Thoracic aorta (tissue), 2 donors: ENCODE data around the gene ITPR2. TPM values are rescaled to one million over a fixed set of nuclear protein-coding genes. Genes with fewer than 3 reads are reported as not detected.

Source experiments
- ATAC-seq: fragments of 150-250 bp; one replicate; pipeline ENCODE4 v1.8.0; 2017; ENCODE audit warnings: low read depth; ENCODE audit not compliant: insufficient number of reproducible peaks, low FRiP score
- DNase-seq: peaks from one replicate; pipeline ENCODE4 v3.0.0-alpha.2; 2020; ENCODE audit warnings: low spot score
- H3K27ac ChIP-seq, 2 donors: fragments of 200-600 bp; sonication (generic); 1 replicate in 1 of 2; 2 replicates in 1 of 2; pipeline ENCODE4 v1.5.1; 2016; ENCODE audit warnings: mild to moderate bottlenecking in 2 of 2, moderate library complexity in 2 of 2
- H3K27me3 ChIP-seq: fragments of 200-600 bp; sonication (generic); replicated peaks from 2 replicates; pipeline ENCODE4 v1.6.0; 2016; ENCODE audit warnings: mild to moderate bottlenecking; ENCODE audit not compliant: insufficient read depth
- H3K36me3 ChIP-seq: fragments of 200-600 bp; sonication (generic); one replicate; pipeline ENCODE4 v1.5.1; 2016
- H3K4me1 ChIP-seq, 2 donors: fragments of 200-600 bp; sonication (generic); 1 replicate in 1 of 2; 2 replicates in 1 of 2; pipeline versions ENCODE4 v1.5.1 to v1.6.0; 2016; ENCODE audit warnings: low read depth in 2 of 2, mild to moderate bottlenecking in 1 of 2; ENCODE audit not compliant: control insufficient read depth in 1 of 2
- H3K4me3 ChIP-seq: fragments of 200-600 bp; sonication (generic); 2 replicates; pipeline ENCODE4 v1.5.1; 2016; ENCODE audit warnings: mild to moderate bottlenecking
- H3K9me3 ChIP-seq: fragments of 200-600 bp; sonication (generic); 2 replicates; pipeline ENCODE4 v1.5.1; 2016
- total RNA-seq, 2 donors: library from RNA; depleted of rRNA; stranded (reverse); fragments of >200 nt; gene quantifications; one replicate each; pipeline versions ENCODE4 v1.1.0 to v1.2.3, GENCODE V29; 2016
- TF ChIP-seq, protein P1 (sequence below): fragments of 200-600 bp; sonication (generic); IDR thresholded peaks from one replicate; pipeline ENCODE4 v1.5.1; 2019; ENCODE audit warnings: antibody characterized with exemption

The ITPR2 gene
- total RNA-seq, 2 donors from 2014 or later: 28.3 to 86.3 TPM

GRCh38 chr12:26614011-26614616 lies 218.9 kb downstream of the ITPR2 start:
- DNase-seq (no peak), ATAC-seq (no peak)
- TF ChIP-seq, protein P1, sequence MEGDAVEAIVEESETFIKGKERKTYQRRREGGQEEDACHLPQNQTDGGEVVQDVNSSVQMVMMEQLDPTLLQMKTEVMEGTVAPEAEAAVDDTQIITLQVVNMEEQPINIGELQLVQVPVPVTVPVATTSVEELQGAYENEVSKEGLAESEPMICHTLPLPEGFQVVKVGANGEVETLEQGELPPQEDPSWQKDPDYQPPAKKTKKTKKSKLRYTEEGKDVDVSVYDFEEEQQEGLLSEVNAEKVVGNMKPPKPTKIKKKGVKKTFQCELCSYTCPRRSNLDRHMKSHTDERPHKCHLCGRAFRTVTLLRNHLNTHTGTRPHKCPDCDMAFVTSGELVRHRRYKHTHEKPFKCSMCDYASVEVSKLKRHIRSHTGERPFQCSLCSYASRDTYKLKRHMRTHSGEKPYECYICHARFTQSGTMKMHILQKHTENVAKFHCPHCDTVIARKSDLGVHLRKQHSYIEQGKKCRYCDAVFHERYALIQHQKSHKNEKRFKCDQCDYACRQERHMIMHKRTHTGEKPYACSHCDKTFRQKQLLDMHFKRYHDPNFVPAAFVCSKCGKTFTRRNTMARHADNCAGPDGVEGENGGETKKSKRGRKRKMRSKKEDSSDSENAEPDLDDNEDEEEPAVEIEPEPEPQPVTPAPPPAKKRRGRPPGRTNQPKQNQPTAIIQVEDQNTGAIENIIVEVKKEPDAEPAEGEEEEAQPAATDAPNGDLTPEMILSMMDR: peak; percentile 15

GRCh38 chr12:26612203-26612602 lies 220.8 kb downstream of the ITPR2 start:
- Histone ChIP-seq H3K27ac (no peak overlapping the region), H3K36me3 (no peaks in the 10 kb centered on the region), H3K27me3 (no peaks in the 10 kb centered on the region), H3K4me1 (no peaks in the 10 kb centered on the region), H3K4me3 (no peak overlapping the region), H3K9me3 (no peaks in the 10 kb centered on the region)
- DNase-seq (no peak), ATAC-seq (no peak)
- TF ChIP-seq, protein P1: no peak

More at GRCh38 chr12:26614011-26614616, 218.9 kb downstream of the ITPR2 start:
- H3K4me3 ChIP-seq: no peak overlapping the region
- no peaks in the 10 kb centered on the region for H3K4me1 ChIP-seq
- H3K27ac ChIP-seq: no peak overlapping the region
- H3K36me3 ChIP-seq: no peaks in the 10 kb centered on the region
- H3K9me3 ChIP-seq: no peaks in the 10 kb centered on the region
- no peaks in the 10 kb centered on the region for H3K27me3 ChIP-seq

- Histone ChIP-seq H3K9me3 (no peaks in the 10 kb centered on the region), H3K27ac (no peak overlapping the region), H3K36me3 (no peaks in the 10 kb centered on the region), H3K4me3 (no peak overlapping the region), H3K4me1 (no peaks in the 10 kb centered on the region), H3K27me3 (no peaks in the 10 kb centered on the region)
- no peak for DNase-seq
- TF ChIP-seq, protein P1: no peak
- no peak for ATAC-seq
These were observed 221.4 kb downstream of the ITPR2 start for GRCh38 chr12:26611598-26611997.

GRCh38 chr12:26610774-26611173 lies 222.2 kb downstream of the ITPR2 start:
- no peaks in the 10 kb centered on the region for H3K36me3 ChIP-seq
- no peaks in the 10 kb centered on the region for H3K27me3 ChIP-seq
- H3K27ac ChIP-seq: no peak overlapping the region
- TF ChIP-seq, protein P1: no peak
- H3K4me3 ChIP-seq: no peak overlapping the region
- DNase-seq: no peak
- no peaks in the 10 kb centered on the region for H3K9me3 ChIP-seq
- H3K4me1 ChIP-seq: no peaks in the 10 kb centered on the region
- no peak for ATAC-seq

GRCh38 chr12:26609986-26610385 lies 223.0 kb downstream of the ITPR2 start:
- H3K9me3 ChIP-seq: no peaks in the 10 kb centered on the region
- no peak overlapping the region for H3K27ac ChIP-seq
- H3K27me3 ChIP-seq: no peaks in the 10 kb centered on the region
- ATAC-seq (no peak), DNase-seq (no peak)
- no peak overlapping the region for H3K4me3 ChIP-seq
- H3K36me3 ChIP-seq: no peaks in the 10 kb centered on the region
- TF ChIP-seq, protein P1: no peak
- H3K4me1 ChIP-seq: no peaks in the 10 kb centered on the region
